ENCODE data around the gene PRKCE. TPM values are rescaled to one million over a fixed set of nuclear protein-coding genes. Genes with fewer than 3 reads are reported as not detected.

Gene PRKCE
- total RNA-seq, 1 donor from 2014 or later, result 12.0 TPM

DNA sequence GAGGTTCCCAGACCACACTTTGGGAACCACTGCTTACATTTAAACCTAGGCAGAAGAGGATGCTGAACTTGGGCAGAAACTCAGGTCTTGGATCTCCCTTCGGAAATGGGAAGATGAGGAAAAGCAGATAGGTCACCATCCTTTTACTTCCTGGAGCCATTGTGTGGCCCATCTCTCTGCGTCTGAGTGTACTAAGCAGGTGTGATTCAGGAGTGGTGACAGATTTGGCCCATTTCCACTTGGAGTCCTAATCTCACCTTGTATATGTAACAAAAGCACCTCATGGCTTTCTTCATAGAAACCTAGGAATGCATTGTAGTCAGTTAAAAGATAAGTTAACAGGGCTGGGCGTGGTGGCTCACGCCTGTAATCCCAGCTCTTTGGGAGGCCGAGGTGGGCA lies 71.0 kb downstream of the PRKCE start:
- Mint-ChIP-seq H3K9me3 (ENCODE audit: low read depth) (no peaks in the 10 kb centered on the region), H3K36me3 (ENCODE audit: low read depth) (no peaks in the 10 kb centered on the region), H3K27me3 (ENCODE audit: low read depth) (no peaks in the 10 kb centered on the region), H3K4me3 (ENCODE audit: unreplicated experiment) (no peak overlapping the region), H3K4me1 (ENCODE audit: low read depth) (peaks cover 6% of the 10 kb centered on the region), H3K27ac (ENCODE audit: unreplicated experiment) (no peak overlapping the region)
- no peak for DNase-seq (ENCODE audit: low spot score)
- TF ChIP-seq, protein P1, sequence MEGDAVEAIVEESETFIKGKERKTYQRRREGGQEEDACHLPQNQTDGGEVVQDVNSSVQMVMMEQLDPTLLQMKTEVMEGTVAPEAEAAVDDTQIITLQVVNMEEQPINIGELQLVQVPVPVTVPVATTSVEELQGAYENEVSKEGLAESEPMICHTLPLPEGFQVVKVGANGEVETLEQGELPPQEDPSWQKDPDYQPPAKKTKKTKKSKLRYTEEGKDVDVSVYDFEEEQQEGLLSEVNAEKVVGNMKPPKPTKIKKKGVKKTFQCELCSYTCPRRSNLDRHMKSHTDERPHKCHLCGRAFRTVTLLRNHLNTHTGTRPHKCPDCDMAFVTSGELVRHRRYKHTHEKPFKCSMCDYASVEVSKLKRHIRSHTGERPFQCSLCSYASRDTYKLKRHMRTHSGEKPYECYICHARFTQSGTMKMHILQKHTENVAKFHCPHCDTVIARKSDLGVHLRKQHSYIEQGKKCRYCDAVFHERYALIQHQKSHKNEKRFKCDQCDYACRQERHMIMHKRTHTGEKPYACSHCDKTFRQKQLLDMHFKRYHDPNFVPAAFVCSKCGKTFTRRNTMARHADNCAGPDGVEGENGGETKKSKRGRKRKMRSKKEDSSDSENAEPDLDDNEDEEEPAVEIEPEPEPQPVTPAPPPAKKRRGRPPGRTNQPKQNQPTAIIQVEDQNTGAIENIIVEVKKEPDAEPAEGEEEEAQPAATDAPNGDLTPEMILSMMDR (IDR thresholded peaks at IDR 0.05), result no peak

DNA sequence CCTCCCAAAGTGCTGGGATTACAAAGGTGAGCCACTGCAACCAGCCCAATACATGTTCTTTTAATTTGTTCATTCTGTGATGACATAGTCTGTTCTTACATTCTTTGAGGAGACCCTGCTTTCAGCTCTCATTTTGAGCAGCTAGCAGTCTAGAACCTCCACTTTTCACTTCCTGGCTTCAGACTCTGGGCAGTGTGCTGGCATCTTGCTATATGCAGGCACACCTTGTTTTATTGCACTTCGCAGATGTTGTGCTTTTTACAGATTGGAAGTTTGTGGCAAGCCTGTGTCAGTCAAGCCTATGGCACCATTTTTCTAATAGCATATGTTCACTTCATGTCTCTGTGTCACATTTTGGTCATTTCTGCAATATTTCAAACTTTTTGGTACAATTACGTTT lies 72.4 kb downstream of the PRKCE start:
- Mint-ChIP-seq H3K4me1 (ENCODE audit: low read depth) (peaks cover 6% of the 10 kb centered on the region), H3K36me3 (ENCODE audit: low read depth) (no peaks in the 10 kb centered on the region), H3K27me3 (ENCODE audit: low read depth) (no peaks in the 10 kb centered on the region), H3K27ac (ENCODE audit: unreplicated experiment) (no peak overlapping the region), H3K9me3 (ENCODE audit: low read depth) (no peaks in the 10 kb centered on the region), H3K4me3 (ENCODE audit: unreplicated experiment) (no peak overlapping the region)
- no peak for DNase-seq (ENCODE audit: low spot score)
- TF ChIP-seq, protein P1 (IDR thresholded peaks at IDR 0.05), result no peak

DNA sequence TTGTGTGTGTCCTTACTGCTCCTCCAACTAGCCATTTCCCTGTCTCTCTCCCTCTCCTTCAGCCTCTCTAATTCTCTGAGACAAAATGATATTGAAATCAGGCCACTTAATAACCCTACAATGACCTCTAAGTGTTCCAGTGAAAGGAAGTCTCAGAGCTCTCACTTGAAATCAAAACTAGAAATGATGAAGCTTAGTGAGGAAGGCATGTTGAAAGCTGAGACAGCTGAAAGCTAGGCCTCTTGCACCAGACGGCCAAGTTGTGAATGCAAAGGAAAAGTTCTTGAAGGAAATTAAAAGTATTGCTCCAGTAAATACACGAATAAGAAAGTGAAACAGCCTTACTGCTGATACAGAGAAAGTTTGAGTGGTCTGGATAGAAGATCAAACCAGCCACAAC lies 72.9 kb downstream of the PRKCE start:
- peaks cover 6% of the 10 kb centered on the region for H3K4me1 Mint-ChIP-seq (ENCODE audit: low read depth)
- H3K27ac Mint-ChIP-seq (ENCODE audit: unreplicated experiment), result no peak overlapping the region
- TF ChIP-seq, protein P1 (IDR thresholded peaks at IDR 0.05), result no peak
- H3K4me3 Mint-ChIP-seq (ENCODE audit: unreplicated experiment), result no peak overlapping the region
- no peaks in the 10 kb centered on the region for H3K27me3 Mint-ChIP-seq (ENCODE audit: low read depth)
- no peak for DNase-seq (ENCODE audit: low spot score)
- H3K36me3 Mint-ChIP-seq (ENCODE audit: low read depth), result no peaks in the 10 kb centered on the region
- no peaks in the 10 kb centered on the region for H3K9me3 Mint-ChIP-seq (ENCODE audit: low read depth)

DNA sequence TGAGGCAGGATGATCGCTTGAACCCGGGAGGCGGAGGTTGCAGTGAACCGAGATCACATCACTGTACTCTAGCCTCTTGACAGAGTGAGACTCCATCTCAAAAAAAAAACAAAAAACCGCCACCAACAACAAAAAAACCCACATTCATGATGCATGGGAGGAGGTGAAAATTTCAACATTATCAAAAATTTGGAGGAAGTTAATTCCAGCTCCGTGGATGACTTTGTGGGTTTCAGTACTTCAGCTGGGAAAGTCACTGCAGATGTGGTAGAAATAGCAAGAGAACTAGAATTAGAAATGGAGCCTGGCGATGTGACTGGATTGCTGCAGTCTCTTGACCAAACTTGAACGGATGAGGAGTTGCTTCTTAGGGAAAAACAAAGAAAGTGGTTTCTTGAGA lies 74.3 kb downstream of the PRKCE start:
- no peaks in the 10 kb centered on the region for H3K36me3 Mint-ChIP-seq (ENCODE audit: low read depth)
- no peaks in the 10 kb centered on the region for H3K27me3 Mint-ChIP-seq (ENCODE audit: low read depth)
- no peak overlapping the region for H3K4me3 Mint-ChIP-seq (ENCODE audit: unreplicated experiment)

DNA sequence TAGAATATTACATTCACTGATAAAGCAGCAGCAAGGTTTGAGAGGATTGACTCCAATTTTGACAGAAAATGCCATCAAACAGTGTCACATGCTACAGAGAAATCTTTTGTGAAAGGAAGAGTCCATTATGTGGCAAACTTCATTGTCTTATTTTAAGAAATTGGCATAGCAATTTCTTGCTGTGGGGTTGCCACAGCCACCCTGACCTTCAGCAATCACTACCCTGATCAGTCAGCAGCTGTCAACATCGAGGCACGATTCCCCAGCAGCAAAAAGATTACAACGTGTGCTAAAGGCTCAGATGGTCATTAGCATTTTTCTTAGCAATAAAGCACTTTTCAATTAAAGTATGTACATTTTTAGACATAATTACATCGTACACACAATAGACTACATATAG lies 74.7 kb downstream of the PRKCE start:
- H3K4me1 Mint-ChIP-seq (ENCODE audit: low read depth), result peaks cover 9% of the 10 kb centered on the region

More for the DNA sequence above, 74.3 kb downstream of the PRKCE start:
- TF ChIP-seq, protein P1 (IDR thresholded peaks at IDR 0.05), result no peak
- H3K4me1 Mint-ChIP-seq (ENCODE audit: low read depth), result peaks cover 6% of the 10 kb centered on the region
- no peaks in the 10 kb centered on the region for H3K9me3 Mint-ChIP-seq (ENCODE audit: low read depth)
- DNase-seq (ENCODE audit: low spot score), result no peak
- H3K27ac Mint-ChIP-seq (ENCODE audit: unreplicated experiment), result no peak overlapping the region

More for the DNA sequence above, 74.7 kb downstream of the PRKCE start:
- TF ChIP-seq, protein P1 (IDR thresholded peaks at IDR 0.05), result no peak
- H3K9me3 Mint-ChIP-seq (ENCODE audit: low read depth), result no peaks in the 10 kb centered on the region
- no peak for DNase-seq (ENCODE audit: low spot score)
- no peak overlapping the region for H3K4me3 Mint-ChIP-seq (ENCODE audit: unreplicated experiment)
- H3K27ac Mint-ChIP-seq (ENCODE audit: unreplicated experiment), result no peak overlapping the region
- no peaks in the 10 kb centered on the region for H3K36me3 Mint-ChIP-seq (ENCODE audit: low read depth)
- no peaks in the 10 kb centered on the region for H3K27me3 Mint-ChIP-seq (ENCODE audit: low read depth)
